OCI-M2 (cell line): ENCODE results near the gene LTBP1.

Source experiments
- DNase-seq: peaks from one replicate; lab custom pipeline; 2025; ENCODE audit not compliant: unreplicated experiment; lab: John Stamatoyannopoulos, UW

Gene LTBP1

GRCh38 chr2:33326100-33326499 lies 379.3 kb downstream of the LTBP1 start:
- DNase-seq = no peak

- DNase-seq = no peak
Observed at GRCh38 chr2:33333433-33333832, 386.7 kb downstream of the LTBP1 start.

DNA sequence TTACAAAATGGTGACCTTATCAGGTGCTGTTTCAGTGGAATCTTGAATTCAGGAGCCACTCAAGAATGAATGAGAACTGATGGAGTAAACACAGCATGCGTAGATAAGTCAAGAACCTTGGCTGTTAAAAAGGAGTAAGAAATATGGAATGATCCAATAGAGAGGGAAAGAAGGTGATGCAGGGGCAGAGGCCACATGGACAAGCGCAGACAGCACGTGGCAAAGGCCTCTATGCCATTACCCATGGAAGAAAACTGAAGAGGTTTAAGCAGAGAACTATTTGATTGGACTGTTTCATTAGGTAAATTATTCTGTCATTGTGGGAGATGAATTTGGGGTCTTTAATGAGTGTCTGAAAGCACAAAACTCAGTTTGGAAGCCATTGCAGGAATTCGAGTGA lies 387.3 kb downstream of the LTBP1 start:
- DNase-seq = no peak

GRCh38 chr2:33335516-33335915 lies 388.8 kb downstream of the LTBP1 start:
- no peak for DNase-seq

GRCh38 chr2:33336036-33336625 lies 389.4 kb downstream of the LTBP1 start:
- no peak for DNase-seq

DNA sequence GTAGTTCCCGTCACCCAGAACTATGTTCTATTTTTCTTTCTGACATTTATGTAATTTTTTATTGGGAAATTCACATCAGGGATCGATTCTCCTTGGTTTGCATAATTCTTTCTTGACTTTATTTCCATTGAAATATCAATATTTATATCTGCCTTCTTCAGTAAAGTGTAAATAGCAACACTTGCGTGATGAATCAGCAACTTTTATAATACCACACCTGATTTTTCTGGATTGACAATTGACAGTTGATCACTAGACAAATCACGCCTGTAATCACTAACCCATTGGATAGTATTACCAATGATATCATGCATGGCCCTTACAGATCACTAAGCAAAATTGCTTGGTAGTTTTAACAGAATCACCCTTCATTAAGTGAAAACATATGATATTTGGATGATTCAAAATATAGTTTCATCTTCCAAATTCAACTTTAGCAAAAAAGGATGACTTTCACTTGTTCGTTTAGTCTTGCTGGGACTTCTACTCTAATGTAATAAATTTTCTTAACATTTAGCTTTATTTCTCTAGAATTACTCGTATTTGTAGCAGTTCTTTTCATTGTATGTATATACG lies 390.7 kb downstream of the LTBP1 start:
- no peak for DNase-seq

DNA sequence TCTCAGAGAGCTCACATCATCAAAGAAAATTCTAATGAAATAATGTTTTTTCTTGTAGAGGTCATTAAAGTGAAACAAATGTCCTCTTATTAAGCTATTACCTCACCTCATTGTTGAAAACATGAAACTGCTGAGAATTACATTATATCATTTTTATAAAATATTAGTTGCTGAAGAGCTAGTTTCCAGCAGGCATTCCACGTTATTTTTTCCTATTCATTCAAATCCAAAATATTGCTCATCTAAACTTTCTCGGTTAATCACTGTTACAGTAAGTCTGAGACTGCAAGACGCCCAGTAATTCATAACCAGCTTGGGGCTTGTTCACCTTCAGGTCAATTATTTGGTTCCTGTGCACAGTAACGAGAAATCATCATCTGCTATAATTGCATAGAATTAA lies 391.2 kb downstream of the LTBP1 start:
- DNase-seq = no peak

GRCh38 chr2:33339269-33339668 lies 392.5 kb downstream of the LTBP1 start:
- no peak for DNase-seq

DNA sequence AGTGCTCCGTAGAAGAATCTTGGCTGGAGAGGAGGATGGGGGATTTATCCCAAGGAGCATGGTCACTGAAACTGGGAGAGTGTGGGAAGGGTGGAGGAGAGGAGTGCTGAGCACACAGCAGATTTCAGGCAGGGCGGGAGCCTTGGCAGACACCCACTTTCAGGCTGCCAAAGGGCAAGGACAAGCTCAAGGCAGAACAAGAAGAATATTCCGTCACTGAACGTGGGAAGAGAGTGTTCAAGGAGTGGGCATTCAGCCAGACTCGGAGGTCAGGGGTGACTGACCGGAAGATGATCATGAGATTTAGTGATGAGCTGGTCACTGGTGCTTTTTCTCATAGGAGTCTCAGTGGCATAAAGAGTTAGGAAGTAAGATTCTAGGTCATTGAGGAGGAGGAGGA lies 393.5 kb downstream of the LTBP1 start:
- DNase-seq = no peak

DNA sequence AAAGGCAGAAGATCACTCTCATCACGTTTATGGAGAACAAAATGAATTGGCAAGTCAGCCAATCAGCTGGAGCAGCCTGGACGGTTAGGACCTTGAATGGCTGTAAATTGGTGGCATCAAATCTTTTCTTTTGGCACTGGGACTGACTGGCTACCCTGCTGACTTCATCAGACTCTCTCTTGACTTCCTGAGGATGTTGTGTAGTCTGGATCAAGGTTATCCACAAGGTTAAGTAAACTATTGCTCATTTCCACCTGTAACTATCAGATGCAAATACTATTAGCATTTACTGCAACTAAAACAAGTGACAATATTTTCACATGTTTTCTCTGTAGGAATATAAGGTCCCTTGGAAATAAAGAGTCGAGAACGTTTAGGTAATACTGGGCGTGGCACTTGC lies 395.4 kb downstream of the LTBP1 start:
- no peak for DNase-seq

DNA sequence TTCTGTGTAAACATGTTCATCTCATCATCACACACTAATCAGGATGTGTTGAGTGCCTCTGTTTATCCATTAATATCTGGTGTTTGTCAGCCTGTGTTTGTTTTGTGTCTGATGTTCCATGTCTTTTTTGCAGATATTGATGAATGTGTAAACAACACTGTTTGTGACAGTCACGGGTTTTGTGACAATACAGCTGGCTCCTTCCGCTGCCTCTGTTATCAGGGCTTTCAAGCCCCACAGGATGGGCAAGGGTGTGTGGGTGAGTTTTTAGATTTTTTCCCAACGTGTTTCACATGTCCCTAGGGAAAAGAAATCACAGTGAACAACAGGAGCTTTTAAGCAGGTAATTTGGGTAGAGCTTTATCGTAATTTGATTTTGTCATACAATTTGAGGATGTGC lies 396.0 kb downstream of the LTBP1 start:
- no peak for DNase-seq

GRCh38 chr2:33343387-33343895 lies 396.7 kb downstream of the LTBP1 start:
- DNase-seq = no peak

DNA sequence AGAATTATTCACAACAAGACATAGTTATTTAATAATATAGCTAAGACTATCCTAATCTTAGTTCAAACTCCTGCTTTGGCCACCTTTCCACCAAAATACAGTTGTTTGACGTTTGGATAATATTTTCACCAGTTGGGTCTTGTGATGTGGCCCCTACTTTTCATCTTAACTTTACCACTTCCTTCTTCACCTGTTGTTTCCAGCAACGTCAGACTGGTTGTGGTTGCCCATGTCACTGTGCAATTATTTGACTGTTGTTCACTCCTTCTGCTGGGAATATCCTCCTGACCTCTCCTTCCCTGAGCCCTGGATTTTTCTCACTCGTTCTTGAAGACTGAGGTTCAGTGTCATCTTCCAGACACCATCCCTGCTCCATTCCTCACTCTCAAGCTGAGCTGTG lies 397.5 kb downstream of the LTBP1 start:
- no peak for DNase-seq

- DNase-seq = no peak
Observed at GRCh38 chr2:33347856-33348255, 401.1 kb downstream of the LTBP1 start.

- no peak for DNase-seq
Observed at GRCh38 chr2:33350632-33351031, 403.9 kb downstream of the LTBP1 start.

GRCh38 chr2:33351781-33352180 lies 405.0 kb downstream of the LTBP1 start:
- no peak for DNase-seq

- DNase-seq = no peak
Observed at GRCh38 chr2:33354981-33355380, 408.2 kb downstream of the LTBP1 start.

- no peak for DNase-seq
Observed at GRCh38 chr2:33358878-33359277, 412.1 kb downstream of the LTBP1 start.

- no peak for DNase-seq
Observed at GRCh38 chr2:33363325-33364298, 416.9 kb downstream of the LTBP1 start.

DNA sequence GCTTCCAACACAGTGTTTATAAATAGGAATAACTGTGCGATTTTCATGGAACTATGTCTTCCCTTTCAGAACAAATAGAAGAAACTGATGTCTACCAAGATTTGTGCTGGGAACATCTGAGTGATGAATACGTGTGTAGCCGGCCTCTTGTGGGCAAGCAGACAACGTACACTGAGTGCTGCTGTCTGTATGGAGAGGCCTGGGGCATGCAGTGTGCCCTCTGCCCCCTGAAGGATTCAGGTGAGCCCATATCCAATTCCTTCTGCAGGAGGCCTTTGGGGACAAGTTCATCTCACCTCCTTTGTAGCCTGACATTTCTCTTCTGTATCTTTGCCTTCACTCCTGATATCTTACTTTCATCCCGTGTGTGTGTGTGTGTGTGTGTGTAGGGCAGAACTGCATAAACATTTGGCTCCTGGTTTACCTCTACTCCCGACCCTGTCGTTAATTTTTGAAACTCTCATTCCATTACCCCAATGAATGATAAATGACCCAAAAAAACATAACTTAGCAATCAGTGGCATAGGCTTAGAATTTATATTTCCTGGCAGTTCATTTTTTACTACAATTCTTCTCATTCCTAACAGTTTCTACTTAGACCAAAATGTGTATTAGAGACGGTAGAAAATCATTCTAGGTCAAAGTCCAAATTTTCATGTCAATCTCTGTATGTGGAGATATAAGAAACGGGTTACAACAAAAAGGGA lies 418.7 kb downstream of the LTBP1 start:
- no peak for DNase-seq

- no peak for DNase-seq
Observed at GRCh38 chr2:33366473-33366872, 419.7 kb downstream of the LTBP1 start.
